Measurements from ENCODE around the gene AKR1C1.

DNA sequence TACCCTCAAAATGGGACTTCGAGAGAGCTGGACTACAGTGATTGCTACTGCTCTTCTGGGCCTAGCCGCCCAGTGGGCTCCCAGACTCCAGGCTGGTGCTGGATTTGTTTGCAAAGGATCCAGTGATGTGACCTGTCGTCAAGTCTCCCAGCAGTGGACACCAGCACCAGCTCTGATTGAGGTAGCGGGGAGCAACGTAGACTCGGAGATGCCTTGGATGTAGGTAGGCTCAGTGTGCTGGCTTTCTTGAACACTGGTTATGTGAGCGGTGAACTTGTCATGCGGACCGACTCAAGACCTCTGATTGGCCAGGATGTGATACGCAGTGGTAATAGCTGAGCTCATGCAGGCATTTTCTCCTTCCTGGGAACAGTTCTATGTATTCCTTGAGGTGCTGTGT is 21.0 kb downstream of the AKR1C1 start:
- TF ChIP-seq, protein P1, sequence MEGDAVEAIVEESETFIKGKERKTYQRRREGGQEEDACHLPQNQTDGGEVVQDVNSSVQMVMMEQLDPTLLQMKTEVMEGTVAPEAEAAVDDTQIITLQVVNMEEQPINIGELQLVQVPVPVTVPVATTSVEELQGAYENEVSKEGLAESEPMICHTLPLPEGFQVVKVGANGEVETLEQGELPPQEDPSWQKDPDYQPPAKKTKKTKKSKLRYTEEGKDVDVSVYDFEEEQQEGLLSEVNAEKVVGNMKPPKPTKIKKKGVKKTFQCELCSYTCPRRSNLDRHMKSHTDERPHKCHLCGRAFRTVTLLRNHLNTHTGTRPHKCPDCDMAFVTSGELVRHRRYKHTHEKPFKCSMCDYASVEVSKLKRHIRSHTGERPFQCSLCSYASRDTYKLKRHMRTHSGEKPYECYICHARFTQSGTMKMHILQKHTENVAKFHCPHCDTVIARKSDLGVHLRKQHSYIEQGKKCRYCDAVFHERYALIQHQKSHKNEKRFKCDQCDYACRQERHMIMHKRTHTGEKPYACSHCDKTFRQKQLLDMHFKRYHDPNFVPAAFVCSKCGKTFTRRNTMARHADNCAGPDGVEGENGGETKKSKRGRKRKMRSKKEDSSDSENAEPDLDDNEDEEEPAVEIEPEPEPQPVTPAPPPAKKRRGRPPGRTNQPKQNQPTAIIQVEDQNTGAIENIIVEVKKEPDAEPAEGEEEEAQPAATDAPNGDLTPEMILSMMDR (IDR thresholded peaks at IDR 0.05) = no peak
- TF ChIP-seq POLR2A (IDR thresholded peaks at IDR 0.05) = no peak

Data from tibial nerve (tissue), 3 donors.